GM23338 (cell line): ENCODE data around the gene SH3BP2. TPM values are rescaled to one million over a fixed set of nuclear protein-coding genes. Genes with fewer than 3 reads are reported as not detected.

ENCODE experiments used
- ATAC-seq: fragments of 200-7000 bp; cut with Tn5 transposase; 3 replicates; pipeline ENCODE4 v1.9.1; 2020
- DNase-seq: peaks from one replicate; pipeline ENCODE4 v3.0.0-alpha.2; 2015; ENCODE audit warnings: low spot score
- H2AFZ ChIP-seq: fragments of 200-600 bp; sonication (generic); 2 replicates; pipeline ENCODE4 v1.8.0; 2016; ENCODE audit warnings: antibody characterized with exemption, mild to moderate bottlenecking, moderate library complexity
- H3F3A ChIP-seq: fragments of 200-600 bp; sonication (generic); replicated peaks from 2 replicates; pipeline ENCODE4 v1.8.0; 2017; ENCODE audit warnings: antibody characterized with exemption, mixed run types, low read depth
- H3K27ac ChIP-seq: fragments of 200-600 bp; sonication (generic); 2 replicates; pipeline ENCODE4 v1.6.1; 2016; ENCODE audit warnings: low read depth
- H3K27me3 ChIP-seq: fragments of 200-600 bp; sonication (generic); 2 replicates; pipeline ENCODE4 v1.8.0; 2016; ENCODE audit warnings: mild to moderate bottlenecking, mixed run types, moderate library complexity; ENCODE audit not compliant: insufficient read depth
- H3K36me3 ChIP-seq: fragments of 200-600 bp; sonication (generic); 2 replicates; pipeline ENCODE4 v1.8.0; 2016; ENCODE audit warnings: mild to moderate bottlenecking; ENCODE audit not compliant: insufficient read depth
- H3K4me1 ChIP-seq: fragments of 200-600 bp; sonication (generic); 2 replicates; pipeline ENCODE4 v1.8.0; 2016; ENCODE audit warnings: mild to moderate bottlenecking, moderate library complexity; ENCODE audit not compliant: insufficient read depth
- H3K4me2 ChIP-seq: fragments of 200-600 bp; sonication (generic); 2 replicates; pipeline ENCODE4 v1.7.1; 2017; ENCODE audit warnings: mixed run types
- H3K4me3 ChIP-seq: fragments of 200-600 bp; sonication (generic); 2 replicates; pipeline ENCODE4 v1.6.1; 2016; ENCODE audit warnings: mixed run types
- H3K79me2 ChIP-seq: fragments of 200-600 bp; sonication (generic); replicated peaks from 2 replicates; pipeline ENCODE4 v1.8.0; 2017; ENCODE audit warnings: mild to moderate bottlenecking; ENCODE audit not compliant: insufficient read depth
- H3K9me2 ChIP-seq: fragments of 200-600 bp; sonication (generic); 2 replicates; pipeline ENCODE4 v1.8.0; 2017; ENCODE audit not compliant: insufficient read depth
- H4K20me1 ChIP-seq: fragments of 200-600 bp; sonication (generic); replicated peaks from 2 replicates; pipeline ENCODE4 v1.8.0; 2017; ENCODE audit warnings: mild to moderate bottlenecking; ENCODE audit not compliant: insufficient read depth
- H3K27ac Mint-ChIP-seq: 2 replicates; pipeline ENCODE4 v1.8.0; 2020; ENCODE audit warnings: inconsistent platforms, mild to moderate bottlenecking, moderate library complexity, mixed read lengths
- H3K27me3 Mint-ChIP-seq: 3 replicates; pipeline ENCODE4 v1.8.0; 2022; ENCODE audit warnings: low read depth, mild to moderate bottlenecking, moderate library complexity, mixed read lengths, inconsistent platforms; ENCODE audit not compliant: insufficient read depth, poor library complexity
- H3K36me3 Mint-ChIP-seq: 3 replicates; pipeline ENCODE4 v1.8.0; 2021; ENCODE audit warnings: low read depth, mild to moderate bottlenecking, inconsistent platforms, moderate library complexity, mixed read lengths
- H3K4me1 Mint-ChIP-seq: 3 replicates; pipeline ENCODE4 v1.8.0; 2020; ENCODE audit warnings: mild to moderate bottlenecking, inconsistent platforms, mixed read lengths
- H3K4me3 Mint-ChIP-seq: 3 replicates; pipeline ENCODE4 v1.8.0; 2021; ENCODE audit warnings: moderate library complexity, mild to moderate bottlenecking, inconsistent platforms, mixed read lengths
- H3K9me3 Mint-ChIP-seq: 3 replicates; pipeline ENCODE4 v1.8.0; 2020; ENCODE audit warnings: moderate library complexity, mild to moderate bottlenecking, inconsistent platforms, mixed read lengths
- CREB1 ChIP-seq: fragments of 250-450 bp; sonication (Bioruptor Pico); IDR thresholded peaks from 2 replicates; pipeline ENCODE4 v1.5.0; 2020; ENCODE audit warnings: low read depth, mild to moderate bottlenecking, moderate library complexity
- ETS1 ChIP-seq: IDR thresholded peaks from 2 replicates; pipeline ENCODE4 v1.6.1; 2016; ENCODE audit warnings: antibody characterized with exemption
- EZH2phosphoT487 ChIP-seq: fragments of 200-600 bp; sonication (generic); IDR thresholded peaks from one replicate; pipeline ENCODE4 v1.8.1; 2018; ENCODE audit warnings: antibody characterized with exemption; ENCODE audit not compliant: unreplicated experiment
- JUNB ChIP-seq: IDR thresholded peaks from one replicate; pipeline ENCODE4 v1.6.1; 2016; ENCODE audit warnings: antibody characterized with exemption; ENCODE audit not compliant: unreplicated experiment
- NANOG ChIP-seq: IDR thresholded peaks from 2 replicates; pipeline ENCODE4 v1.6.1; 2016; ENCODE audit warnings: antibody characterized with exemption, borderline replicate concordance
- POLR2AphosphoS5 ChIP-seq: IDR thresholded peaks from 2 replicates; pipeline ENCODE4 v1.6.1; 2016; ENCODE audit warnings: antibody characterized with exemption, low read depth
- STAT1 ChIP-seq: IDR thresholded peaks from one replicate; pipeline ENCODE4 v1.6.1; 2016; ENCODE audit warnings: antibody characterized with exemption; ENCODE audit not compliant: unreplicated experiment
- ZNF114 ChIP-seq: fragments of 250-450 bp; sonication (Bioruptor Pico); IDR thresholded peaks from 2 replicates; pipeline ENCODE4 v1.5.0; 2020; ENCODE audit warnings: mild to moderate bottlenecking, moderate library complexity
- ZNF331 ChIP-seq: fragments of 250-450 bp; sonication (Bioruptor Pico); IDR thresholded peaks from 2 replicates; pipeline ENCODE4 v1.5.0; 2020; ENCODE audit warnings: low read depth, mild to moderate bottlenecking, moderate library complexity
- polyA plus RNA-seq: library from polyadenylated mRNA; unstranded; fragments of >200 nt; fragmentation: Nextera tagmentation; extraction: Ambion mirVana; gene quantifications from 2 replicates; pipeline ENCODE4 v1.2.1, GENCODE V29; 2016
- total RNA-seq: library from RNA; depleted of rRNA; stranded (reverse); fragments of >200 nt; shearing (Covaris generic); gene quantifications from 2 replicates; pipeline ENCODE4 v1.2.3, GENCODE V29; 2014
- TF ChIP-seq, protein P1 (sequence below), 2 experiments: fragments of 200-600 bp in 1 of 2; sonication (generic) in 1 of 2; conservative IDR thresholded peaks; 2 replicates each; pipeline versions ENCODE4 v1.5.1 to v1.6.1; 2016 to 2017; ENCODE audit warnings: antibody characterized with exemption in 2 of 2, low read depth in 2 of 2, mild to moderate bottlenecking in 2 of 2, moderate library complexity in 1 of 2
- TF ChIP-seq, protein P2 (sequence below): fragments of 250-450 bp; sonication (Bioruptor Pico); IDR thresholded peaks from 2 replicates; pipeline ENCODE4 v1.5.0; 2020; ENCODE audit warnings: mild to moderate bottlenecking, moderate library complexity

The SH3BP2 gene
- total and polyA plus RNA-seq, 2 experiments from 2014 or later, result 15.2 to 43.9 TPM

DNA sequence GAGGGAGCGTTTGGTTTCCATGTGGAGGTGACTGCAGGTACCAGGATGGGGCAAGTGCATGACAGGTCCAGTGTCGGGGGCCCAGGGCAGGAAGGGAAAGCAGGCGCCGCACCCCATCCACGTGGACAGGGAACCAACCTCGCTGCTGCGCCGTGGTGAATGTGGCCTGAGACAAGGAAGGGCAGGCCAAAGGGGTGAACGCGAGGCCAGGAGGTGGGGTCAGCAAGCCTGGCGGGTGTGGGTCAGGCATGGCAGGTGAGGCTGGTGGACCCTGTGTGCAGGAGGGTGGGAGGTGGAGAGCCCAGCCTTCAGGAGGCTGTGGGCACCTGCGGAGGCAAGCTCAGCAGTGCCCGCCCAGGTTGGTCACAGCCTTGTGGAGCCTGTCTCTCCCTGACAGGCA lies 14.7 kb downstream of the SH3BP2 start:
- Mint-ChIP-seq H3K4me1 (peaks cover 19% of the 10 kb centered on the region), H3K27me3 (peaks cover 5% of the 10 kb centered on the region), H3K36me3 (no peaks in the 10 kb centered on the region), H3K9me3 (no peaks in the 10 kb centered on the region), H3K4me3 (no peak overlapping the region), H3K27ac (no peak overlapping the region)
- DNase-seq (no peak), ATAC-seq (no peak)
- Histone ChIP-seq H3K4me1 (peaks cover 7% of the 10 kb centered on the region), H3K27me3 (no peaks in the 10 kb centered on the region), H3K4me2 (no peak overlapping the region), H3K9me2 (no peaks in the 10 kb centered on the region), H3K79me2 (no peaks in the 10 kb centered on the region), H4K20me1 (no peaks in the 10 kb centered on the region), H3K4me3 (no peak overlapping the region), H3F3A (0 out of 2 replicates have a peak, but pooled peaks cover 4% of the 10 kb centered on the region), H3K27ac (no peak overlapping the region), H2AFZ (no peak overlapping the region), H3K36me3 (no peaks in the 10 kb centered on the region)
- TF ChIP-seq ZNF331 (CRISPR knock-in tag) (no peak), NANOG (no peak), ZNF114 (CRISPR knock-in tag) (no peak), ETS1 (no peak), EZH2phosphoT487 (no peak), CREB1 (CRISPR knock-in tag) (no peak), STAT1 (no peak), JUNB (no peak), POLR2AphosphoS5 (no peak)
- TF ChIP-seq, protein P1, sequence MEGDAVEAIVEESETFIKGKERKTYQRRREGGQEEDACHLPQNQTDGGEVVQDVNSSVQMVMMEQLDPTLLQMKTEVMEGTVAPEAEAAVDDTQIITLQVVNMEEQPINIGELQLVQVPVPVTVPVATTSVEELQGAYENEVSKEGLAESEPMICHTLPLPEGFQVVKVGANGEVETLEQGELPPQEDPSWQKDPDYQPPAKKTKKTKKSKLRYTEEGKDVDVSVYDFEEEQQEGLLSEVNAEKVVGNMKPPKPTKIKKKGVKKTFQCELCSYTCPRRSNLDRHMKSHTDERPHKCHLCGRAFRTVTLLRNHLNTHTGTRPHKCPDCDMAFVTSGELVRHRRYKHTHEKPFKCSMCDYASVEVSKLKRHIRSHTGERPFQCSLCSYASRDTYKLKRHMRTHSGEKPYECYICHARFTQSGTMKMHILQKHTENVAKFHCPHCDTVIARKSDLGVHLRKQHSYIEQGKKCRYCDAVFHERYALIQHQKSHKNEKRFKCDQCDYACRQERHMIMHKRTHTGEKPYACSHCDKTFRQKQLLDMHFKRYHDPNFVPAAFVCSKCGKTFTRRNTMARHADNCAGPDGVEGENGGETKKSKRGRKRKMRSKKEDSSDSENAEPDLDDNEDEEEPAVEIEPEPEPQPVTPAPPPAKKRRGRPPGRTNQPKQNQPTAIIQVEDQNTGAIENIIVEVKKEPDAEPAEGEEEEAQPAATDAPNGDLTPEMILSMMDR (conservative IDR thresholded peaks at IDR 0.05; ENCODE audit: low read depth in 2 of 2), result no peak
- TF ChIP-seq, protein P2, sequence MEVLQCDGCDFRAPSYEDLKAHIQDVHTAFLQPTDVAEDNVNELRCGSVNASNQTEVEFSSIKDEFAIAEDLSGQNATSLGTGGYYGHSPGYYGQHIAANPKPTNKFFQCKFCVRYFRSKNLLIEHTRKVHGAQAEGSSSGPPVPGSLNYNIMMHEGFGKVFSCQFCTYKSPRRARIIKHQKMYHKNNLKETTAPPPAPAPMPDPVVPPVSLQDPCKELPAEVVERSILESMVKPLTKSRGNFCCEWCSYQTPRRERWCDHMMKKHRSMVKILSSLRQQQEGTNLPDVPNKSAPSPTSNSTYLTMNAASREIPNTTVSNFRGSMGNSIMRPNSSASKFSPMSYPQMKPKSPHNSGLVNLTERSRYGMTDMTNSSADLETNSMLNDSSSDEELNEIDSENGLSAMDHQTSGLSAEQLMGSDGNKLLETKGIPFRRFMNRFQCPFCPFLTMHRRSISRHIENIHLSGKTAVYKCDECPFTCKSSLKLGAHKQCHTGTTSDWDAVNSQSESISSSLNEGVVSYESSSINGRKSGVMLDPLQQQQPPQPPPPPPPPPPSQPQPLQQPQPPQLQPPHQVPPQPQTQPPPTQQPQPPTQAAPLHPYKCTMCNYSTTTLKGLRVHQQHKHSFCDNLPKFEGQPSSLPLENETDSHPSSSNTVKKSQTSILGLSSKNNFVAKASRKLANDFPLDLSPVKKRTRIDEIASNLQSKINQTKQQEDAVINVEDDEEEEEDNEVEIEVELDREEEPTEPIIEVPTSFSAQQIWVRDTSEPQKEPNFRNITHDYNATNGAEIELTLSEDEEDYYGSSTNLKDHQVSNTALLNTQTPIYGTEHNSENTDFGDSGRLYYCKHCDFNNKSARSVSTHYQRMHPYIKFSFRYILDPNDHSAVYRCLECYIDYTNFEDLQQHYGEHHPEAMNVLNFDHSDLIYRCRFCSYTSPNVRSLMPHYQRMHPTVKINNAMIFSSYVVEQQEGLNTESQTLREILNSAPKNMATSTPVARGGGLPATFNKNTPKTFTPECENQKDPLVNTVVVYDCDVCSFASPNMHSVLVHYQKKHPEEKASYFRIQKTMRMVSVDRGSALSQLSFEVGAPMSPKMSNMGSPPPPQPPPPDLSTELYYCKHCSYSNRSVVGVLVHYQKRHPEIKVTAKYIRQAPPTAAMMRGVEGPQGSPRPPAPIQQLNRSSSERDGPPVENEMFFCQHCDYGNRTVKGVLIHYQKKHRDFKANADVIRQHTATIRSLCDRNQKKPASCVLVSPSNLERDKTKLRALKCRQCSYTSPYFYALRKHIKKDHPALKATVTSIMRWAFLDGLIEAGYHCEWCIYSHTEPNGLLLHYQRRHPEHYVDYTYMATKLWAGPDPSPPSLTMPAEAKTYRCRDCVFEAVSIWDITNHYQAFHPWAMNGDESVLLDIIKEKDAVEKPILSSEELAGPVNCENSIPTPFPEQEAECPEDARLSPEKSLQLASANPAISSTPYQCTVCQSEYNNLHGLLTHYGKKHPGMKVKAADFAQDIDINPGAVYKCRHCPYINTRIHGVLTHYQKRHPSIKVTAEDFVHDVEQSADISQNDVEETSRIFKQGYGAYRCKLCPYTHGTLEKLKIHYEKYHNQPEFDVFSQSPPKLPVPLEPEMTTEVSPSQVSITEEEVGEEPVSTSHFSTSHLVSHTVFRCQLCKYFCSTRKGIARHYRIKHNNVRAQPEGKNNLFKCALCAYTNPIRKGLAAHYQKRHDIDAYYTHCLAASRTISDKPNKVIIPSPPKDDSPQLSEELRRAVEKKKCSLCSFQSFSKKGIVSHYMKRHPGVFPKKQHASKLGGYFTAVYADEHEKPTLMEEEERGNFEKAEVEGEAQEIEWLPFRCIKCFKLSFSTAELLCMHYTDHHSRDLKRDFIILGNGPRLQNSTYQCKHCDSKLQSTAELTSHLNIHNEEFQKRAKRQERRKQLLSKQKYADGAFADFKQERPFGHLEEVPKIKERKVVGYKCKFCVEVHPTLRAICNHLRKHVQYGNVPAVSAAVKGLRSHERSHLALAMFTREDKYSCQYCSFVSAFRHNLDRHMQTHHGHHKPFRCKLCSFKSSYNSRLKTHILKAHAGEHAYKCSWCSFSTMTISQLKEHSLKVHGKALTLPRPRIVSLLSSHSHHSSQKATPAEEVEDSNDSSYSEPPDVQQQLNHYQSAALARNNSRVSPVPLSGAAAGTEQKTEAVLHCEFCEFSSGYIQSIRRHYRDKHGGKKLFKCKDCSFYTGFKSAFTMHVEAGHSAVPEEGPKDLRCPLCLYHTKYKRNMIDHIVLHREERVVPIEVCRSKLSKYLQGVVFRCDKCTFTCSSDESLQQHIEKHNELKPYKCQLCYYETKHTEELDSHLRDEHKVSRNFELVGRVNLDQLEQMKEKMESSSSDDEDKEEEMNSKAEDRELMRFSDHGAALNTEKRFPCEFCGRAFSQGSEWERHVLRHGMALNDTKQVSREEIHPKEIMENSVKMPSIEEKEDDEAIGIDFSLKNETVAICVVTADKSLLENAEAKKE (CRISPR knock-in tag), result no peak
